ENCODE measurements around the gene FLT4. TPM values are rescaled to one million over a fixed set of nuclear protein-coding genes. Genes with fewer than 3 reads are reported as not detected.

Gene FLT4
- total and polyA plus RNA-seq, 4 donors: 12.6 to 42.1 (median 25.3) TPM

GRCh38 chr5:180595046-180595379 is 54.4 kb downstream of the FLT4 start:
- H3K9ac ChIP-seq (ENCODE audit: insufficient read depth in 1 of 2, low read length in 2 of 2): no peak overlapping the region
- peak overlapping the region in 1 of 2 donors; percentile 7 for H3K27ac ChIP-seq (ENCODE audit: low read depth in 1 of 2, low read length in 1 of 2)
- H3K4me1 ChIP-seq (ENCODE audit: control insufficient read depth in 5 of 5, insufficient read depth in 5 of 5, low read length in 5 of 5): peaks cover 0 to 15% (median 0%) of the 10 kb centered on the region in 5 donors
- ATAC-seq (ENCODE audit: insufficient read depth, low FRiP score): no peak
- TF ChIP-seq, protein P1, sequence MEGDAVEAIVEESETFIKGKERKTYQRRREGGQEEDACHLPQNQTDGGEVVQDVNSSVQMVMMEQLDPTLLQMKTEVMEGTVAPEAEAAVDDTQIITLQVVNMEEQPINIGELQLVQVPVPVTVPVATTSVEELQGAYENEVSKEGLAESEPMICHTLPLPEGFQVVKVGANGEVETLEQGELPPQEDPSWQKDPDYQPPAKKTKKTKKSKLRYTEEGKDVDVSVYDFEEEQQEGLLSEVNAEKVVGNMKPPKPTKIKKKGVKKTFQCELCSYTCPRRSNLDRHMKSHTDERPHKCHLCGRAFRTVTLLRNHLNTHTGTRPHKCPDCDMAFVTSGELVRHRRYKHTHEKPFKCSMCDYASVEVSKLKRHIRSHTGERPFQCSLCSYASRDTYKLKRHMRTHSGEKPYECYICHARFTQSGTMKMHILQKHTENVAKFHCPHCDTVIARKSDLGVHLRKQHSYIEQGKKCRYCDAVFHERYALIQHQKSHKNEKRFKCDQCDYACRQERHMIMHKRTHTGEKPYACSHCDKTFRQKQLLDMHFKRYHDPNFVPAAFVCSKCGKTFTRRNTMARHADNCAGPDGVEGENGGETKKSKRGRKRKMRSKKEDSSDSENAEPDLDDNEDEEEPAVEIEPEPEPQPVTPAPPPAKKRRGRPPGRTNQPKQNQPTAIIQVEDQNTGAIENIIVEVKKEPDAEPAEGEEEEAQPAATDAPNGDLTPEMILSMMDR (IDR thresholded peaks at IDR 0.05; ENCODE audit: control extremely low read depth, extremely low read depth): no peak
- H3K27me3 ChIP-seq (ENCODE audit: control insufficient read depth in 3 of 3, insufficient read depth in 3 of 3, low read length in 2 of 3): peaks cover 4 to 9% (median 4%) of the 10 kb centered on the region in 3 donors
- 79 to 92% methylated on average over 2 of the region's 2 CpGs for WGBS, 2 donors
- no peak overlapping the region for H3K4me3 ChIP-seq
- H3K36me3 ChIP-seq (ENCODE audit: control insufficient read depth in 4 of 4, insufficient read depth in 4 of 4, low read length in 4 of 4): no peaks in the 10 kb centered on the region
- no peak for DNase-seq
- peaks cover 0 to 3% (median 0%) of the 10 kb centered on the region in 4 donors for H3K9me3 ChIP-seq (ENCODE audit: control insufficient read depth in 4 of 4, insufficient read depth in 3 of 4, low read length in 3 of 4)

GRCh38 chr5:180594311-180595045 is 54.9 kb downstream of the FLT4 start:
- ATAC-seq (ENCODE audit: insufficient read depth, low FRiP score): no peak
- Histone ChIP-seq H3K27ac (ENCODE audit: low read depth in 1 of 2, low read length in 1 of 2) (no peak overlapping the region), H3K9me3 (ENCODE audit: control insufficient read depth in 4 of 4, insufficient read depth in 3 of 4, low read length in 3 of 4) (peaks cover 0 to 3% (median 0%) of the 10 kb centered on the region in 4 donors), H3K27me3 (ENCODE audit: control insufficient read depth in 3 of 3, insufficient read depth in 3 of 3, low read length in 2 of 3) (peaks cover 4 to 9% (median 9%) of the 10 kb centered on the region in 3 donors), H3K36me3 (ENCODE audit: control insufficient read depth in 4 of 4, insufficient read depth in 4 of 4, low read length in 4 of 4) (no peaks in the 10 kb centered on the region), H3K4me1 (ENCODE audit: control insufficient read depth in 5 of 5, insufficient read depth in 5 of 5, low read length in 5 of 5) (peaks cover 0 to 17% (median 0%) of the 10 kb centered on the region in 5 donors), H3K9ac (ENCODE audit: insufficient read depth in 1 of 2, low read length in 2 of 2) (no peak overlapping the region), H3K4me3 (no peak overlapping the region)
- WGBS, 2 donors: 89 to 93% methylated on average over 17 of the region's 17 CpGs
- TF ChIP-seq, protein P1 (IDR thresholded peaks at IDR 0.05; ENCODE audit: control extremely low read depth, extremely low read depth): no peak
- no peak for DNase-seq

- DNase-seq: no peak
Measured at GRCh38 chr5:180593446-180594206, 55.8 kb downstream of the FLT4 start.

More at GRCh38 chr5:180593446-180594206, 55.8 kb downstream of the FLT4 start:
- peaks cover 4 to 14% (median 12%) of the 10 kb centered on the region in 3 donors for H3K27me3 ChIP-seq (ENCODE audit: control insufficient read depth in 3 of 3, insufficient read depth in 3 of 3, low read length in 2 of 3)
- H3K36me3 ChIP-seq (ENCODE audit: control insufficient read depth in 4 of 4, insufficient read depth in 4 of 4, low read length in 4 of 4): no peaks in the 10 kb centered on the region
- H3K9ac ChIP-seq (ENCODE audit: insufficient read depth in 1 of 2, low read length in 2 of 2): no peak overlapping the region
- no peak for ATAC-seq (ENCODE audit: insufficient read depth, low FRiP score)
- H3K9me3 ChIP-seq (ENCODE audit: control insufficient read depth in 4 of 4, insufficient read depth in 3 of 4, low read length in 3 of 4): peaks cover 0 to 3% (median 0%) of the 10 kb centered on the region in 4 donors
- TF ChIP-seq, protein P1 (IDR thresholded peaks at IDR 0.05; ENCODE audit: control extremely low read depth, extremely low read depth): no peak
- 84 to 94% methylated on average over 19 of the region's 19 CpGs for WGBS, 2 donors
- H3K4me3 ChIP-seq: no peak overlapping the region
- no peak overlapping the region for H3K27ac ChIP-seq (ENCODE audit: low read depth in 1 of 2, low read length in 1 of 2)
- H3K4me1 ChIP-seq (ENCODE audit: control insufficient read depth in 5 of 5, insufficient read depth in 5 of 5, low read length in 5 of 5): peaks cover 0 to 17% (median 0%) of the 10 kb centered on the region in 5 donors
